ENCODE results near the gene SOCS3.

The SOCS3 gene

DNA sequence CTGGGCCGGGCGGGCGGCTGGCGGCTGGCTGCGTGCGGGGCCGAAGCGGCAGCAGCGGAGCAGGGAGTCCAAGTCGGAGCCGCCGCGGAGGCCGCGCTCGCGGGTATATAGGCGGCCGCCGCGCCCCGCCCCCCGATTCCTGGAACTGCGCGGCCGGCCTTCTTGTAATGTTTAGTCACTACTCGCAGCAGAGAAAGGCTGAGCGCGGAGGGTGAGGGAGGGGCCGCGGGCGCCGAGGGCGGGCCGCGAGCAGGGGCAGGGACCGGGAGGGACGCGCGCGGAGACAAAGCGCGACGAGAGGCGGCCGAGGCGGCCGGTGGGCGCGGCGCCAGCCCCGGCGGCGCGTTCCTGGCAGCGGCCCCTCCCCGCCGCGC is at the start of gene SOCS3:
Gene SOCS3 (minus strand): TSS at position 81 of the 374 bp plus-strand sequence. CDS start 982 bp downstream, outside the sequence.
- peak; percentile 97 for DNase-seq

GRCh38 chr17:78409191-78409928 is 49.5 kb upstream of the SOCS3 start:
- DNase-seq, result no peak

GRCh38 chr17:78408476-78409050 is 48.7 kb upstream of the SOCS3 start:
- DNase-seq, result no peak

GRCh38 chr17:78407387-78408000 is 47.6 kb upstream of the SOCS3 start:
- no peak for DNase-seq

DNA sequence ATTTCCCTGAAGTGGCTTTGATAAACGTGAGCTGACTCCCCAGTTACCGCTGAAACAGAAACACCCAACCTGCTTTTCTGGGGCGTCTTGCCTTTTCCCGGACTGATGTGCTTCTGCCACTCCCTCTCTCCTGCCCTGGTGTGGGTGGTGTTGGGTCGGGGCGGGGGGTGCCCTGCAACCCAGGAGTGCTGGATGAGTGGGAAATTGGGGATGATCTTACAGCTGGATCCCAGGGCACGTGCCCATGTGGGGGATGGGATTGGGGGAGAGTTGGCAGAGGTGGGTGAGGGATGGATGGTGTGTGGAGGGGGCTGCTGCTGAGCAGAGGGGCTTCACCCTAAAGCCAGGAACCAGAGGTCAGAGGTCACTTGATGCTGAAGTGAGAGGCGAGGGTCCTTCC is 47.0 kb upstream of the SOCS3 start:
- DNase-seq, result no peak

- DNase-seq, result no peak
Observed at GRCh38 chr17:78406396-78406795, 46.5 kb upstream of the SOCS3 start.

DNA sequence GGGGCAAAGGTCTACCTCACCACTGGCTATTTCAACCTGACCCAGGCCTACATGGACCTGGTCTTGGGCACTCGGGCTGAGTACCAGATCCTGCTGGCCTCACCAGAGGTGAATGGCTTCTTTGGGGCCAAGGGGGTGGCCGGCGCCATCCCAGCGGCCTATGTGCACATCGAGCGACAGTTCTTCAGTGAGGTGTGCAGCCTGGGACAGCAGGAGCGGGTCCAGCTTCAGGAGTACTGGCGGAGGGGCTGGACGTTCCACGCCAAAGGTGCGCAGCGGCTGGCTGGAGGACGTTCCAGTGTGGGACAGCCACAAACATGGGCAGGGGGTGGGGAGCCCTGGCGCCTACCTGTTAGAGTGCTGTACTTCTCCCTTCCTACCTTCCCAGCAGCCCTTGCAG is 43.9 kb upstream of the SOCS3 start:
- no peak for DNase-seq

GRCh38 chr17:78401891-78402290 is 42.0 kb upstream of the SOCS3 start:
- DNase-seq, result no peak

DNA sequence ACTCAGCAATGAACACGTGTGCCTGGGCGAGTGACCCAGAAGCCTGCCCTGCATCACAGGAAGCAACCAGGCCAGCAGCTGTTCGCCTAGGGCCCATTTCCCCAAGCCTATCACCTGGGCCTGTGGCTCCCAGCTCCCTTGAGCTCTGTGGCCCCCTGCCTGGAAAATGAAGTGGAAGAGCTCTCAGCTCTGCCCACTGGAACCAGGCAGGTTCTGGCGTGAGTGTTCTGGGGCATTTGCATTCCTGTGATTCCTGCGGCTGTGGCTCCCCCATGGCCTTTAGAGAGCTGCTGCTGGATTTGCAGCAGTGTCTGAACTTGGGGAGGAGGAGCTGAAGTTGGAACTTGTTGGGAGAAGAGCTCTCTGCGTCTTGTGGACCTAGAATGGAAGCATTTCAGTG is 41.4 kb upstream of the SOCS3 start:
- no peak for DNase-seq

GRCh38 chr17:78400581-78401240 is 40.8 kb upstream of the SOCS3 start:
- no peak for DNase-seq

GRCh38 chr17:78399693-78400144 is 39.8 kb upstream of the SOCS3 start:
- DNase-seq, result no peak

DNA sequence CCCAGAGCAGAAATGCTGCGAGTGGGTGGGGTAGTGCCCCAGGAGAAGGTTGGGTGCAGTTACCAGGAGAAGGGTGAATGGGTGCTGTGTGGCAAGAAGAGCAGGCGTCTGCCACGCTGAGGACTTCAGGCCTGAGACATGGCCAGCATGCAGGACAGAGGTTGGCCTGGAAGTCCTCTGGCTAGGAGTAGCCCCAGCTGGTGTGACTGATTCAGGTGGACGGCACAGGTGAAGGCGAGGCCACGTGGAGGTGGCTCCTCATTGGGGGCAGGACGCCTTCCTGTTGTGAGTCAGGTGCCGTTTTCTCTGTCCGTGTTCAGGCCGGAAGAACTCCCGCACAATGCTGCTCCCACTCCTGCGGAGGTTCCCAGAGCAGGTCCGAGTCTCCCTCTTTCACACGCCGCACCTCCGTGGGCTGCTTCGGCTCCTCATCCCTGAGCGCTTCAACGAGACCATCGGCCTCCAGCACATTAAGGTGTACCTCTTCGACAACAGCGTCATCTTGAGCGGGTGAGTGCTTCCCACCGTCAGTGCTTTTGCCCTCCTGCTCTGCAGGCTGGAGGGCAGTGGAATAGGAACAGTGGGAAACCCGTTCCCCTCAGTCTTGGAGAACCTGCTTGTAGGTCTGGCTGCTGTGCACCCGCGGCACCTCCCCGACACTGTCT is 39.3 kb upstream of the SOCS3 start:
- no peak for DNase-seq

GRCh38 chr17:78398390-78398789 is 38.5 kb upstream of the SOCS3 start:
- DNase-seq, result no peak

DNA sequence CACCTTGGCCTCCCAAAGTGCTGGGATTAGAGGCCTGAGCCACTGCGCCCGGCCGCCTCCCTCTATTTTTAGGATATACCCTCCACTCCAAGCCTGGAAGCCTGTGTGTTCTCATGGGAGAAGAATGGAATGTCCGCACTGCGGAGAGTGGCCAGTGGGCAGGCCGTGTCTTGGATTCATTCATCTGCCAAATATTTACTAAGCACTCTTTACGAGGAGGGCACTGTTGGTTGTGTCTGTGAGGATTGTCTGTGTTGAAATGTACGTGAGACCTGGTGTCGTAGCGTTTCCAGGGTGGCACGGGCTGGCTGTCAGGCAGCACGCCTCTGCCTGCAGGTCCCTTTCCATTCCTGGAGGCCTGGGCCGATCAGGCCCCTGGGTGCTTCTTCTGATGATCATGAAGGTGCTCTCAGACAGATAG is 37.8 kb upstream of the SOCS3 start:
- DNase-seq, result no peak

GRCh38 chr17:78396441-78397337 is 36.8 kb upstream of the SOCS3 start:
- no peak for DNase-seq

DNA sequence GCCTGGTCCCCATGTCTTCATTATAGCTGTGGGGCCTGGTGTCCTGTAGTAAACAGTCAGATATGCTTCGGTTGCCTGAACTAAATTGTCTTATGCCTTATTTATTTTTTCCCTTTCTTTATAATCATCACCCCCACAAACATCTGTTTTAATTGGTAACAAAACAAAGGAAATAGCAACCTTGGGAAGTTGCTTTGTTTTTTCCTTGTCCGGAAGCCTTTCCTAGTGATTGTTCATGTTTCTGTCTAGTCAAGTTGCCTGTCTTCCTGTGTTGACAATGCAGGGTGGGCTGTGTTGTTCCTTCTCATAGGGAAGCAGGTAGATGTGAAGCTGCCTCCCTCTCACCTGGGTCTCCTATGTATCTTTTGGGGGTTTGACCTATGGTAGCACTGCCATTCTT is 35.3 kb upstream of the SOCS3 start:
- no peak for DNase-seq

DNA sequence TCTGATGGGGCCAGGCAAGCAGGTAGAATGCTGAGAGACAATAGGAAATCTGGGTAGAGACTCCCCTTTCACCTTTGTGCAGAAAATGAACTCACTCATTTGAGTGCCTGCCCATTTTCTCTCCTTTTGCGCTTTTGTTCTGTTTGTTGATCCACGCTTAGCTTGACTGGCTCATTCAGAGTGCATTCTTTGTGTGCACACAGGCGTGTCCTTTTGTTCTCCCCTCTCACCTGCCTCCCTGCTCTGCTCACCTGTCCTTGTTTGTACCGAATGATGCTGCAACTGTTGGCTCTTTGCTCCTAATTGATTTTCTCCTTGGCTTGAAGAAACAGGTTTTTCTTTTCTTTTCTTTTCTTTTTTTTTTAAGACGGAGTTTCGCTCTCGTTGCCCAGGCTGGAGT is 34.3 kb upstream of the SOCS3 start:
- DNase-seq, result no peak

- no peak for DNase-seq
Observed at GRCh38 chr17:78393575-78393974, 33.7 kb upstream of the SOCS3 start.

GRCh38 chr17:78392295-78392694 is 32.4 kb upstream of the SOCS3 start:
- DNase-seq, result no peak

DNA sequence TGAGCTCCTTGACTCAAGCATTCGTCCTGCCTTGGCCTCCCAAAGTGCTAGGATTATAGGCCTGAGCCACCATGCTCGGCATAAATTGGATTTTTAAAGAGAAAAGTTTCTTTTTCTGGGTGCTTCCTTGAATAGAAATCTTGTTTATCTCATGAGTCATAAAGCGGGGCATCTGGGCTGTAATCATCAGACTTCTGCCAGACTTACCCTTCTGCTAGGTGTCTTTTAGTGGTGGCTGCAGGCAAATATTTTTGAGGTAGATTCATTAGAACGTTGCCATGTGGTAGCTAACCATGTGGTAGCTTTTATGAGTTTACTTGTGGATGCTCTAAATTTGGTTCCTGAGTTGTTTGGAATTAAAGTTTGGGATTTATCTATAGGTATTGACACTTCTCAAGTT is 32.0 kb upstream of the SOCS3 start:
- DNase-seq, result no peak

- DNase-seq, result no peak
Observed at GRCh38 chr17:78391051-78391431, 31.2 kb upstream of the SOCS3 start.
